Lower lobe of right lung (tissue), 2 donors: ENCODE results near the gene MUSTN1. TPM values are rescaled to one million over a fixed set of nuclear protein-coding genes. Genes with fewer than 3 reads are reported as not detected.

Experiments
- ATAC-seq, 2 donors: fragments of 200-7000 bp; cut with Tn5 transposase; one replicate each; pipeline ENCODE4 v1.9.1; 2020 to 2022; ENCODE audit warnings: mild to moderate bottlenecking in 2 of 2, moderate library complexity in 2 of 2
- DNase-seq: peaks from one replicate; pipeline ENCODE4 v3.0.0-alpha.2; 2020
- H3K27ac ChIP-seq: fragments of 200-600 bp; one replicate; pipeline ENCODE4 v1.8.0; 2022
- H3K27me3 ChIP-seq: fragments of 200-600 bp; one replicate; pipeline ENCODE4 v1.8.0; 2022; ENCODE audit warnings: low read depth
- H3K36me3 ChIP-seq: fragments of 200-600 bp; one replicate; pipeline ENCODE4 v1.8.0; 2022; ENCODE audit warnings: mild to moderate bottlenecking
- H3K4me1 ChIP-seq: fragments of 200-600 bp; one replicate; pipeline ENCODE4 v1.8.0; 2022
- H3K4me3 ChIP-seq: fragments of 200-600 bp; one replicate; pipeline ENCODE4 v1.8.0; 2022; ENCODE audit warnings: mild to moderate bottlenecking
- H3K9me3 ChIP-seq: fragments of 200-600 bp; one replicate; pipeline ENCODE4 v1.8.0; 2022
- intact Hi-C: fragments of 100-400 bp; cut with DNase I; formaldehyde crosslinking; loops from one replicate; pipeline ENCODE4 v1.11.0; 2022
- microRNA-seq: library from miRNA; unstranded; fragments of <30 nt; microRNA quantifications from one replicate; pipeline ENCODE4 v1.2.0, GENCODE V29; 2020; ENCODE audit warnings: borderline number of aligned reads
- total RNA-seq: library from RNA; stranded (reverse); fragmentation: NEBNext Ultra II Directional; extraction: Animal tissue kit (Norgen Biotek cat#: 25700); gene quantifications from one replicate; pipeline ENCODE4 v1.2.1, GENCODE V29; 2021
- TF ChIP-seq, protein P1 (sequence below): fragments of 200-600 bp; IDR thresholded peaks from one replicate; pipeline ENCODE4 v1.8.0; 2022; ENCODE audit warnings: antibody characterized with exemption, mild to moderate bottlenecking
- donor health status: DM: no; HTN: yes; CAD: no; lungs with severe emphysema.

The MUSTN1 gene
- total RNA-seq, 1 donor from 2014 or later, result 7.3 TPM

DNA sequence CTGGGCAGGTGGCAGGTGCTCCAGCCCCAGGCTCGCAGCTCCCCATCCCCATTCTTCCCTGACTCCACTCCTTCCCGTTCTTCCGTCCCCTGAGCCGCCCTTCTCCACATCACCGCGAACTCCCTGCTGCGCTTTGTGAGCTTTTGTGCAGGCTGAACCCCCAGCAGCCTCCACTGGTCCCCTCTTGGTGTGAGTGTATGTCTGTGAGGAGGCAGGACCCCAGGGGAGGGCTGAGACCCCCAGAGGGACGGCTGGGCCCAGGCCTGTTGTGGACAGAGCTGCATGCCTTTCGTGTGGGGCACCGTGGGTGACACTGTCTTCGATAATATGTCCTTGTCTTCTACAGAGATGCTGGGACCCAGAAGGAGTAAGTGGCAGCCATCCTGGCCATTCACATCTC lies 47.6 kb downstream of the MUSTN1 start:
- Histone ChIP-seq H3K27ac (no peak overlapping the region), H3K27me3 (no peaks in the 10 kb centered on the region), H3K9me3 (no peaks in the 10 kb centered on the region), H3K4me3 (no peak overlapping the region), H3K36me3 (no peaks in the 10 kb centered on the region), H3K4me1 (no peaks in the 10 kb centered on the region)
- ATAC-seq (no peak), DNase-seq (peak; percentile 28)
- intact Hi-C loops, result no loop called here
- TF ChIP-seq, protein P1, sequence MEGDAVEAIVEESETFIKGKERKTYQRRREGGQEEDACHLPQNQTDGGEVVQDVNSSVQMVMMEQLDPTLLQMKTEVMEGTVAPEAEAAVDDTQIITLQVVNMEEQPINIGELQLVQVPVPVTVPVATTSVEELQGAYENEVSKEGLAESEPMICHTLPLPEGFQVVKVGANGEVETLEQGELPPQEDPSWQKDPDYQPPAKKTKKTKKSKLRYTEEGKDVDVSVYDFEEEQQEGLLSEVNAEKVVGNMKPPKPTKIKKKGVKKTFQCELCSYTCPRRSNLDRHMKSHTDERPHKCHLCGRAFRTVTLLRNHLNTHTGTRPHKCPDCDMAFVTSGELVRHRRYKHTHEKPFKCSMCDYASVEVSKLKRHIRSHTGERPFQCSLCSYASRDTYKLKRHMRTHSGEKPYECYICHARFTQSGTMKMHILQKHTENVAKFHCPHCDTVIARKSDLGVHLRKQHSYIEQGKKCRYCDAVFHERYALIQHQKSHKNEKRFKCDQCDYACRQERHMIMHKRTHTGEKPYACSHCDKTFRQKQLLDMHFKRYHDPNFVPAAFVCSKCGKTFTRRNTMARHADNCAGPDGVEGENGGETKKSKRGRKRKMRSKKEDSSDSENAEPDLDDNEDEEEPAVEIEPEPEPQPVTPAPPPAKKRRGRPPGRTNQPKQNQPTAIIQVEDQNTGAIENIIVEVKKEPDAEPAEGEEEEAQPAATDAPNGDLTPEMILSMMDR, result no peak

- Histone ChIP-seq H3K27ac (no peak overlapping the region), H3K4me3 (no peak overlapping the region), H3K27me3 (no peaks in the 10 kb centered on the region), H3K4me1 (no peaks in the 10 kb centered on the region), H3K36me3 (no peaks in the 10 kb centered on the region), H3K9me3 (no peaks in the 10 kb centered on the region)
- ATAC-seq (no peak), DNase-seq (peak; percentile 35)
- TF ChIP-seq, protein P1, result no peak
- intact Hi-C loops, result no loop called here
These were observed 48.2 kb downstream of the MUSTN1 start for GRCh38 chr3:52786330-52787215.

DNA sequence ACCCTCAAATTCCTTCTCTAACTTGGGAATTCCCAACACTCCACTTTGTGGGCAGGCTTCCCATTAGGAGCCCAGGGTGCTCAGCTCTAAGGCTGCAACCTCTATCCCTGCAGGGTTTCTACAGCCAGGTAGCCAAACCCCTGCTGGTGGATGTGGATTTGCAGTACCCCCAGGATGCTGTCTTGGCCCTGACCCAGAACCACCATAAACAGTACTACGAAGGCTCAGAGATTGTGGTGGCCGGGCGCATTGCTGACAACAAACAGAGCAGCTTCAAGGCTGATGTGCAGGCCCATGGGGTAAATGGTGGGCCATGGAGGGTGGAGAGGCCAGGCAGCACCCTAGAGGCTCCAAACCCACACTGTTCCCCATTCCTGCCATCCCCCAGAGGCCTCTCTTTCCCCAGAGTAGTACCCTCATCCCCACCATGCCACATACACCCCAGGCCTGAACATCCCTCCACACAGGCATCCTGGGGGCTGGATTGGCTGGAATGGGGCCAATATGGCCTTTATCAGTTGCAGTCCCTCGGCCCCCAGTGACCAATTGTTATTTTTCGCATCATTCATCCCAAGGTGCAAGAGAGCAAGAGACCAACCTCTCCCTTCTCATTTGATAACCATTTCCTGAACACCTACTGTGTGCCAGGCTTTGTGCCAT lies 49.8 kb downstream of the MUSTN1 start:
- Histone ChIP-seq H3K4me1 (no peaks in the 10 kb centered on the region), H3K27me3 (no peaks in the 10 kb centered on the region), H3K36me3 (no peaks in the 10 kb centered on the region), H3K27ac (no peak overlapping the region), H3K9me3 (no peaks in the 10 kb centered on the region), H3K4me3 (no peak overlapping the region)
- no peak for ATAC-seq
- peak; percentile 26 for DNase-seq
- intact Hi-C loops, result no loop called here
- TF ChIP-seq, protein P1, result no peak

DNA sequence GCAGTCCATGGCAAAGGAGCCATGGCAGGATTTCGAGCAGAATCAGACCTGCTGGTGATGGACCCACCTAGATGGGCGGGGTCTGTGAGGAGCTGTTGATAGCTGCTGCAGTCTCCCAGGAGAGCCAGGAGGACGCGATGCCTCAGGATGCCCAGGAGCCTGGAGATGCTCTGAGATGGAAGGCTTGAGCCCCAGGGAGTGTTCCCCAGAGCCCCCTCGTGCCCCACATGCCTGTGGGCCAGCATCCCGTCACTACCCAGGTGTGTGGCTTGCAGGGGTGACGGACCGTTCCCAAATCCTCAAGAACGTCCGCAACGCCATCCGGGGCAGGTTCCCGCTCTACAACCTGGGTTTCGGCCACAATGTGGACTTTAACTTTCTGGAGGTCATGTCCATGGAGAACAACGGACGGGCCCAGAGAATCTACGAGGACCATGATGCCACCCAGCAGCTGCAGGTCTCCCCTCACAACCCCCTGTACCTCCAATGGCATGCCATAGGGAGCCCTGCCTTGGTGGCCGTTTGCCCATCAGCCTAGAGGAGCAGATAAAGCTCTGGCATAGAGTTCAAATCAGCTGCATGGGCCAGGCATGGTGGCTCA lies 50.7 kb downstream of the MUSTN1 start:
- Histone ChIP-seq H3K36me3 (no peaks in the 10 kb centered on the region), H3K4me1 (no peaks in the 10 kb centered on the region), H3K27me3 (no peaks in the 10 kb centered on the region), H3K4me3 (no peak overlapping the region), H3K9me3 (no peaks in the 10 kb centered on the region), H3K27ac (no peak overlapping the region)
- intact Hi-C loops, result no loop called here
- TF ChIP-seq, protein P1, result no peak
- ATAC-seq, result no peak
- peak; percentile 30 for DNase-seq

DNA sequence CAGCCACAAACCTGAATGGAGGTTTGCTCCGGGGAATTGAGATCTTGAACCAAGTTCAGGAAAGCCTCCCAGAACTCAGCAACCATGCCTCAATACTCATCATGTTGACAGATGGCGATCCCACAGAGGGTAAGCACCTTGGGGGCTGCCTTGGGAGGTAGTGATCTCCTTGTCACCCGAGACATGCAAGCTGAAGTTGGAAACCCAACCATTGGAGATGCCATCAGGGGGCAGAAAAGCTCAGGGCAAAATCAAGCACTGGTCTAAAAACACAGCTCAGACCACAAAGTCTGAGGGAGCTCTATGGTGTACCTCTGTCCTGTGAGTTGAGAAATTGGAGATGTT lies 51.6 kb downstream of the MUSTN1 start:
- DNase-seq (no peak), ATAC-seq (no peak)
- intact Hi-C loops, result no loop called here
- H3K27me3 ChIP-seq, result no peaks in the 10 kb centered on the region
- no peaks in the 10 kb centered on the region for H3K36me3 ChIP-seq
- no peaks in the 10 kb centered on the region for H3K9me3 ChIP-seq
- H3K27ac ChIP-seq, result no peak overlapping the region
- no peak overlapping the region for H3K4me3 ChIP-seq
- H3K4me1 ChIP-seq, result no peaks in the 10 kb centered on the region
- TF ChIP-seq, protein P1, result no peak

Small RNAs within 50 kb of the gene (microRNA-seq; reads per million reads assigned to microRNA genes)
- not detected for gene MIR8064

Other genes with a start within 250 kb of the MUSTN1 start
- gene PBRM1, start 149.1 kb downstream of the MUSTN1 start, total RNA-seq, result 88.3 TPM
- 35.2 TPM for gene GNL3, start 149.0 kb downstream of the MUSTN1 start, total RNA-seq
- 37.1 TPM for gene GLT8D1, start 129.2 kb downstream of the MUSTN1 start, total RNA-seq
- gene SPCS1, start 128.9 kb downstream of the MUSTN1 start, total RNA-seq, result 74.6 TPM
- gene NEK4, start 64.1 kb downstream of the MUSTN1 start, total RNA-seq, result 25.1 TPM
- gene ITIH1, start 57.4 kb downstream of the MUSTN1 start, total RNA-seq, result not detected
- gene ITIH3, start 40.2 kb downstream of the MUSTN1 start, total RNA-seq, result 4.5 TPM
- 23.7 TPM for gene ITIH4, start 4.3 kb downstream of the MUSTN1 start, total RNA-seq
- gene STIMATE, start 62.5 kb upstream of the MUSTN1 start, total RNA-seq, result 42.4 TPM
- 17.3 TPM for gene SFMBT1, start 211.1 kb upstream of the MUSTN1 start, total RNA-seq